Esophagus muscularis mucosa (tissue), 4 donors: ENCODE data around the gene VPS35. TPM values are rescaled to one million over a fixed set of nuclear protein-coding genes. Genes with fewer than 3 reads are reported as not detected.

Experiments used
- DNase-seq: peaks from one replicate; pipeline ENCODE4 v3.0.0-alpha.2; 2017; ENCODE audit errors: extremely low spot score
- H3K27ac ChIP-seq, 4 donors: fragments of 200-600 bp; sonication (generic); replicated peaks in 1 of 4; 1 replicate in 3 of 4; 2 replicates in 1 of 4; pipeline ENCODE4 v1.5.1; 2016 to 2019; ENCODE audit warnings: mild to moderate bottlenecking in 1 of 4
- H3K27me3 ChIP-seq, 4 donors: fragments of 200-600 bp; sonication (generic); one replicate each; pipeline versions ENCODE4 v1.5.1 to v1.6.0; 2016 to 2019
- H3K36me3 ChIP-seq, 4 donors: fragments of 200-600 bp; sonication (generic); one replicate each; pipeline ENCODE4 v1.5.1; 2016 to 2019
- H3K4me1 ChIP-seq, 4 donors: fragments of 200-600 bp; sonication (generic); one replicate each; pipeline ENCODE4 v1.5.1; 2016 to 2019
- H3K4me3 ChIP-seq, 4 donors: fragments of 200-600 bp; sonication (generic); 1 replicate in 2 of 4; 2 replicates in 2 of 4; pipeline ENCODE4 v1.5.1; 2016 to 2019; ENCODE audit warnings: mild to moderate bottlenecking in 4 of 4, moderate library complexity in 1 of 4
- H3K9me3 ChIP-seq, 4 donors: fragments of 200-600 bp; sonication (generic); 1 replicate in 3 of 4; 2 replicates in 1 of 4; pipeline ENCODE4 v1.5.1; 2016 to 2019
- CTCF ChIP-seq, 3 experiments: fragments of 200-600 bp in 2 of 3; fragments of 450-650 bp in 1 of 3; sonication (generic) in 2 of 3; IDR thresholded peaks; one replicate each; pipeline ENCODE4 v1.5.1; 2017 to 2019; ENCODE audit warnings: antibody characterized with exemption in 3 of 3, mild to moderate bottlenecking in 2 of 3, moderate library complexity in 1 of 3
- EP300 ChIP-seq: sonication (generic); formaldehyde crosslinking; IDR thresholded peaks from one replicate; pipeline ENCODE4 v1.6.1; 2017; ENCODE audit warnings: antibody characterized with exemption
- POLR2A ChIP-seq: fragments of 450-650 bp; IDR thresholded peaks from one replicate; pipeline ENCODE4 v1.6.1; 2017; ENCODE audit warnings: antibody characterized with exemption, moderate library complexity, mild to moderate bottlenecking, low read depth
- POLR2AphosphoS5 ChIP-seq, 2 donors: sonication (generic); formaldehyde crosslinking; IDR thresholded peaks; one replicate each; pipeline ENCODE4 v1.6.1; 2017; ENCODE audit warnings: antibody characterized with exemption in 2 of 2
- WGBS: methylation state at CpG from one replicate; pipeline ENCODE4 v1.1.5; 2018; 5-methylcytosine and 5-hydroxymethylcytosine counted together
- intact Hi-C: fragments of 100-400 bp; cut with DNase I; formaldehyde crosslinking; loops from one replicate; pipeline ENCODE4 v1.15.1; 2023
- total RNA-seq, 4 donors: library from RNA; depleted of rRNA; stranded (reverse); fragments of >200 nt; gene quantifications; one replicate each; pipeline versions ENCODE4 v1.1.0 to v1.2.1, GENCODE V29; 2016

The VPS35 gene
- total RNA-seq, 4 donors from 2014 or later: 58.7 to 100 (median 67.3) TPM

GRCh38 chr16:46696957-46697356 lies 8.0 kb upstream of the VPS35 start:
- Histone ChIP-seq H3K4me3 (no peak overlapping the region), H3K36me3 (peaks cover 0 to 15% (median 0%) of the 10 kb centered on the region in 4 donors), H3K4me1 (peaks cover 0 to 7% (median 0%) of the 10 kb centered on the region in 4 donors), H3K27me3 (no peaks in the 10 kb centered on the region), H3K27ac (no peak overlapping the region), H3K9me3 (no peaks in the 10 kb centered on the region)
- TF ChIP-seq POLR2A (no peak), CTCF (IDR thresholded peaks at IDR 0.05) (no peak), POLR2AphosphoS5 (IDR thresholded peaks at IDR 0.05) (no peak), EP300 (no peak)
- 80% methylated on average over 3 of the region's 3 CpGs for WGBS
- intact Hi-C loops: no loop called here
- DNase-seq: no peak

GRCh38 chr16:46695937-46696336 lies 7.0 kb upstream of the VPS35 start:
- WGBS: 96% methylated on average over 5 of the region's 5 CpGs
- intact Hi-C loops: no loop called here
- no peak for DNase-seq
- no peaks in the 10 kb centered on the region for H3K9me3 ChIP-seq
- H3K4me1 ChIP-seq: peaks cover 0 to 8% (median 2%) of the 10 kb centered on the region in 4 donors
- no peaks in the 10 kb centered on the region for H3K27me3 ChIP-seq
- H3K4me3 ChIP-seq: no peak overlapping the region
- peaks cover 0 to 5% (median 0%) of the 10 kb centered on the region in 4 donors for H3K36me3 ChIP-seq
- TF ChIP-seq CTCF (IDR thresholded peaks at IDR 0.05): no peak
- no peak for TF ChIP-seq POLR2AphosphoS5 (IDR thresholded peaks at IDR 0.05)
- TF ChIP-seq EP300: no peak
- no peak for TF ChIP-seq POLR2A
- H3K27ac ChIP-seq: no peak overlapping the region

- TF ChIP-seq POLR2A (no peak), CTCF (IDR thresholded peaks at IDR 0.05) (no peak), EP300 (no peak), POLR2AphosphoS5 (IDR thresholded peaks at IDR 0.05) (no peak)
- Histone ChIP-seq H3K4me3 (no peak overlapping the region), H3K27ac (no peak overlapping the region), H3K9me3 (no peaks in the 10 kb centered on the region), H3K36me3 (no peaks in the 10 kb centered on the region), H3K4me1 (peaks cover 12 to 19% (median 15%) of the 10 kb centered on the region in 4 donors), H3K27me3 (no peaks in the 10 kb centered on the region)
- WGBS: 100% methylated on average over 2 of the region's 2 CpGs
- DNase-seq: no peak
- intact Hi-C loops: no loop called here
Observed at GRCh38 chr16:46693598-46693997, 4.6 kb upstream of the VPS35 start.

- peaks cover 28 to 34% (median 30%) of the 10 kb centered on the region in 4 donors for H3K4me1 ChIP-seq
- H3K36me3 ChIP-seq: no peaks in the 10 kb centered on the region
- intact Hi-C loops: no loop called here
- no peak overlapping the region for H3K4me3 ChIP-seq
- H3K9me3 ChIP-seq: no peaks in the 10 kb centered on the region
- H3K27ac ChIP-seq: no peak overlapping the region
- WGBS: 70% methylated on average over 4 of the region's 4 CpGs
- DNase-seq: no peak
- no peaks in the 10 kb centered on the region for H3K27me3 ChIP-seq
- TF ChIP-seq POLR2AphosphoS5 (IDR thresholded peaks at IDR 0.05): no peak
- TF ChIP-seq POLR2A: no peak
- TF ChIP-seq EP300: no peak
- no peak for TF ChIP-seq CTCF (IDR thresholded peaks at IDR 0.05)
Observed at GRCh38 chr16:46691726-46692125, 2.7 kb upstream of the VPS35 start.
